ENCODE data around the gene UBE2E2.

UBE2E2 gene

DNA sequence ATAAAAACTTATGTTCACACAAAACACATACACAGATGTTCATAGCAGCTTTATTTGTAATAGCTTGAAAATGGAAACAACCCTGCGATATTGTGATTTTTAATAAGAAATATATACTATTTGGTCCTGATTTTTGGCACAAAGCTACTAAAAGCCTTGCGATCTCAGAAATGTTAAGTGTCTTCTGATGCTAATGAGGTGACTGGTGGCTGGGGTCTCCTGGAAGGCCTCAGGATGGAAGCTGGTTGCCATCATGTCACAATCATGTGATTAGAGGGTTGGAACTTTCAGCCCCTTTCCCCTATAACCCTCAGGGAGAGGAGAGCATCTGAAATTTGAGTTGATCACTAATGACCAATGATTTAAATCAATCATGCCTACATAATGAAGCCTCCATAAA, 324.2 kb downstream of the UBE2E2 start:
- no peak for DNase-seq (ENCODE audit: low spot score)
- TF ChIP-seq, protein P1, sequence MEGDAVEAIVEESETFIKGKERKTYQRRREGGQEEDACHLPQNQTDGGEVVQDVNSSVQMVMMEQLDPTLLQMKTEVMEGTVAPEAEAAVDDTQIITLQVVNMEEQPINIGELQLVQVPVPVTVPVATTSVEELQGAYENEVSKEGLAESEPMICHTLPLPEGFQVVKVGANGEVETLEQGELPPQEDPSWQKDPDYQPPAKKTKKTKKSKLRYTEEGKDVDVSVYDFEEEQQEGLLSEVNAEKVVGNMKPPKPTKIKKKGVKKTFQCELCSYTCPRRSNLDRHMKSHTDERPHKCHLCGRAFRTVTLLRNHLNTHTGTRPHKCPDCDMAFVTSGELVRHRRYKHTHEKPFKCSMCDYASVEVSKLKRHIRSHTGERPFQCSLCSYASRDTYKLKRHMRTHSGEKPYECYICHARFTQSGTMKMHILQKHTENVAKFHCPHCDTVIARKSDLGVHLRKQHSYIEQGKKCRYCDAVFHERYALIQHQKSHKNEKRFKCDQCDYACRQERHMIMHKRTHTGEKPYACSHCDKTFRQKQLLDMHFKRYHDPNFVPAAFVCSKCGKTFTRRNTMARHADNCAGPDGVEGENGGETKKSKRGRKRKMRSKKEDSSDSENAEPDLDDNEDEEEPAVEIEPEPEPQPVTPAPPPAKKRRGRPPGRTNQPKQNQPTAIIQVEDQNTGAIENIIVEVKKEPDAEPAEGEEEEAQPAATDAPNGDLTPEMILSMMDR (IDR thresholded peaks at IDR 0.05; ENCODE audit: extremely low read depth, missing control alignments): no peak

GRCh38 chr3:23533596-23533995, 330.5 kb downstream of the UBE2E2 start:
- TF ChIP-seq, protein P1 (IDR thresholded peaks at IDR 0.05; ENCODE audit: extremely low read depth, missing control alignments): no peak
- no peak for DNase-seq (ENCODE audit: low spot score)

DNA sequence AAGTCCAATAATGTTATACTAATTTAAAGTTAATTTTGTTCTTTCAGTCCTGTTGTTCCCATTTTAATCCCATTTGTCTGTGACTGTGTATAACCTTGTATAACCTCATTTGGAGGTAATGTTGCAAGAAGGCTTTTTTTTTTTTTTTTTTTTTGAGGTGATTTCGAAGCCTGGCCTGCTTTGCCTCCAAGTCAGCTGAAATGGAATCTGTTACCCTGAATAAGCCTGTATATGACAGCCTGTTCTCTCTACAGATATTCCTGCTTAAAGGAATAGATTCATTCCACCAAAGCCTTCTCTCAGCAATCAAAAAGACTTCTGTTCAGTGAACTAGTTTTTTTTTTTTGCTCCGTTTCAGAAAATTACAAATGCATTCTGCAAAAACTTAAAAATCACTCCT, 330.9 kb downstream of the UBE2E2 start:
- no peak for DNase-seq (ENCODE audit: low spot score)
- TF ChIP-seq, protein P1 (IDR thresholded peaks at IDR 0.05; ENCODE audit: extremely low read depth, missing control alignments): no peak

DNA sequence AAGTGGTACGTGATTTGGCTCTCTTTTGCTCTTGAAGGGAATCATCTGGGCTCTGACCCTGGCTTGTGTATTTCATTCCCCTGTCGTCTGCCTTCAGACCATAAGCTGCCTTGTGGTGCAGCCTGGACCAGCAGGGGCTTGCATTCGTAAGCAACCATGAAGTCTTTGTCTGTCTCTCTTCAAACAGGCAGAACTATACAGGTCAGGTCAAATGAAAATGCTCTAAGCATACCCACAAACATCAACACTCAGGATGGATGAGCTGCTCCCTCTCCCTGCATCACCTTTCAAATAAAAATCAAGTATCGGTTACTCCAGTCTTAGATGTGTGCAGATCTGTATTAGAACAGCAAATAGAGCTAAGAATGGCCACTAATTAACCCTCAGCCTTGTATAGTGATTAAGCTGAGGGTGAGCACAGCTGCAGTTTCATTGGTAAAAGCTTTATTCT, 334.0 kb downstream of the UBE2E2 start:
- DNase-seq (ENCODE audit: low spot score): no peak
- TF ChIP-seq, protein P1 (IDR thresholded peaks at IDR 0.05; ENCODE audit: extremely low read depth, missing control alignments): no peak

DNA sequence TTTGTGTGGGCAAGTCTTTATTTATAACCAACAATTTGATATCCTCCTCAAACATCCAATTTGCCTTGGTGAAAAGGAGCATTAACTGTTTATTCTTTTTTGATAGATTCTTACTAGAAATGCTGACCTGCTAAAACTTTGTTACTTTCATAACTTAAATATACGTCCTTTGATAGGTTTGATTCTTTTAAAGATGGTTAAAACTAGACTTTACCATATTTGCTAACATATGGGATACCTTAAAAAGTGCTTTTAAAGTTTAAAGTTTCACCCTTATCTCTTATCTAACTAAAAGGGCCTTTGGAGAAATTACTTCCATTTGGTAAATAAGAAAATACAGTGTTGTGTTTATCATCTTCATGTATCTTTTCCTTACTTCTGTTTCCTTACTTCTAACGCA, 336.1 kb downstream of the UBE2E2 start:
- TF ChIP-seq, protein P1 (IDR thresholded peaks at IDR 0.05; ENCODE audit: extremely low read depth, missing control alignments): no peak
- no peak for DNase-seq (ENCODE audit: low spot score)

GRCh38 chr3:23540600-23540999, 337.5 kb downstream of the UBE2E2 start:
- DNase-seq (ENCODE audit: low spot score): no peak
- TF ChIP-seq, protein P1 (IDR thresholded peaks at IDR 0.05; ENCODE audit: extremely low read depth, missing control alignments): no peak

DNA sequence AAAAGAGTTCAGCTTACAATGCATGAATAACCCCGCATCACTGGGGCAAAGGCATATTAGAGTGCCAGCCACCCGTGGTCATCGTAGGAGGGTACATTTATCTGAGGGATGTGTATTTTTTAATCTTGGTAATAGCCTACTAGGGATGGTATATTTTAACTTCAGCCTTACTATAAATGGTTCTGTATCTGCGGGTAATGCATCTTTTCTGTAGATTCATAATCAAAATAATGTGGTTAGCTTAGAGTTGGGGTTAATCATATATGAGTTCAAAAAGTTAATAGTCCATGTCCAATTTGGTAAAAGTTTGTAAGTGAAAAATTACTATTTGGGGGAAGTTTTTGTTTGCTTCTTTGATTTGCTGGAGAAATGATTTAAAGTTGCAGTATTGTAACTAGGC, 339.0 kb downstream of the UBE2E2 start:
- no peak for DNase-seq (ENCODE audit: low spot score)

More for the DNA sequence above, 339.0 kb downstream of the UBE2E2 start:
- TF ChIP-seq, protein P1 (IDR thresholded peaks at IDR 0.05; ENCODE audit: extremely low read depth, missing control alignments): no peak
